Measurements from ENCODE around the gene TEX55. TPM values are rescaled to one million over a fixed set of nuclear protein-coding genes. Genes with fewer than 3 reads are reported as not detected.
"Not testable (repeated sequence)": the region's sequence is repeated elsewhere in the genome, so short reads cannot be mapped to it uniquely, and the experiment has no call there.

Gene TEX55
- total RNA-seq, 1 donor from 2014 or later = not detected

GRCh38 chr3:119099785-119100184 lies 46.2 kb upstream of the TEX55 start:
- H3K27me3 Mint-ChIP-seq (ENCODE audit: insufficient read depth, low read depth) = no peaks in the 10 kb centered on the region
- Histone ChIP-seq H3K36me3 (no peaks in the 10 kb centered on the region), H3K27ac (no peak overlapping the region), H3K9me3 (ENCODE audit: low read depth) (no peaks in the 10 kb centered on the region), H3K4me1 (no peaks in the 10 kb centered on the region), H3K4me3 (no peak overlapping the region), H3K9ac (no peak overlapping the region), H3K79me2 (ENCODE audit: low read depth) (no peaks in the 10 kb centered on the region), H3F3A (ENCODE audit: low read depth) (no peaks in the 10 kb centered on the region), H4K20me1 (ENCODE audit: low read depth) (no peaks in the 10 kb centered on the region), H3K4me2 (no peak overlapping the region), H2AFZ (replicated peaks) (no peak overlapping the region), H3K27me3 (no peaks in the 10 kb centered on the region)
- H3K36me3 Mint-ChIP-seq = no peaks in the 10 kb centered on the region
- no peak for DNase-seq (ENCODE audit: low spot score)
- H3K4me3 Mint-ChIP-seq = no peak overlapping the region
- no peak overlapping the region for H3K27ac Mint-ChIP-seq
- no peaks in the 10 kb centered on the region for H3K4me1 Mint-ChIP-seq
- no peaks in the 10 kb centered on the region for H3K9me3 Mint-ChIP-seq
- TF ChIP-seq, protein P1, sequence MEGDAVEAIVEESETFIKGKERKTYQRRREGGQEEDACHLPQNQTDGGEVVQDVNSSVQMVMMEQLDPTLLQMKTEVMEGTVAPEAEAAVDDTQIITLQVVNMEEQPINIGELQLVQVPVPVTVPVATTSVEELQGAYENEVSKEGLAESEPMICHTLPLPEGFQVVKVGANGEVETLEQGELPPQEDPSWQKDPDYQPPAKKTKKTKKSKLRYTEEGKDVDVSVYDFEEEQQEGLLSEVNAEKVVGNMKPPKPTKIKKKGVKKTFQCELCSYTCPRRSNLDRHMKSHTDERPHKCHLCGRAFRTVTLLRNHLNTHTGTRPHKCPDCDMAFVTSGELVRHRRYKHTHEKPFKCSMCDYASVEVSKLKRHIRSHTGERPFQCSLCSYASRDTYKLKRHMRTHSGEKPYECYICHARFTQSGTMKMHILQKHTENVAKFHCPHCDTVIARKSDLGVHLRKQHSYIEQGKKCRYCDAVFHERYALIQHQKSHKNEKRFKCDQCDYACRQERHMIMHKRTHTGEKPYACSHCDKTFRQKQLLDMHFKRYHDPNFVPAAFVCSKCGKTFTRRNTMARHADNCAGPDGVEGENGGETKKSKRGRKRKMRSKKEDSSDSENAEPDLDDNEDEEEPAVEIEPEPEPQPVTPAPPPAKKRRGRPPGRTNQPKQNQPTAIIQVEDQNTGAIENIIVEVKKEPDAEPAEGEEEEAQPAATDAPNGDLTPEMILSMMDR (IDR thresholded peaks at IDR 0.05) = no peak
- TF ChIP-seq EZH2 (IDR thresholded peaks at IDR 0.05) = no peak
- TF ChIP-seq EZH2phosphoT487 (IDR thresholded peaks at IDR 0.05) = no peak

GRCh38 chr3:119104031-119104430 lies 41.9 kb upstream of the TEX55 start:
- no peaks in the 10 kb centered on the region for H3K27me3 Mint-ChIP-seq (ENCODE audit: insufficient read depth, low read depth)
- TF ChIP-seq, protein P1 (IDR thresholded peaks at IDR 0.05) = no peak
- no peak for TF ChIP-seq EZH2 (IDR thresholded peaks at IDR 0.05)
- no peak for TF ChIP-seq EZH2phosphoT487 (IDR thresholded peaks at IDR 0.05)
- H3K79me2 ChIP-seq (ENCODE audit: low read depth) = no peaks in the 10 kb centered on the region
- H3F3A ChIP-seq (ENCODE audit: low read depth) = no peaks in the 10 kb centered on the region
- no peak overlapping the region for H3K4me3 ChIP-seq
- H3K4me2 ChIP-seq = no peak overlapping the region
- H2AFZ ChIP-seq (replicated peaks) = no peak overlapping the region
- H3K9me3 ChIP-seq (ENCODE audit: low read depth) = no peaks in the 10 kb centered on the region
- DNase-seq (ENCODE audit: low spot score) = no peak
- H3K4me1 Mint-ChIP-seq = no peaks in the 10 kb centered on the region
- H4K20me1 ChIP-seq (ENCODE audit: low read depth) = no peaks in the 10 kb centered on the region
- H3K27ac ChIP-seq = no peak overlapping the region
- no peaks in the 10 kb centered on the region for H3K4me1 ChIP-seq
- H3K4me3 Mint-ChIP-seq = no peak overlapping the region
- H3K27ac Mint-ChIP-seq = no peak overlapping the region
- H3K36me3 Mint-ChIP-seq = no peaks in the 10 kb centered on the region
- no peaks in the 10 kb centered on the region for H3K36me3 ChIP-seq
- no peaks in the 10 kb centered on the region for H3K9me3 Mint-ChIP-seq
- H3K9ac ChIP-seq = no peak overlapping the region
- H3K27me3 ChIP-seq = no peaks in the 10 kb centered on the region

DNA sequence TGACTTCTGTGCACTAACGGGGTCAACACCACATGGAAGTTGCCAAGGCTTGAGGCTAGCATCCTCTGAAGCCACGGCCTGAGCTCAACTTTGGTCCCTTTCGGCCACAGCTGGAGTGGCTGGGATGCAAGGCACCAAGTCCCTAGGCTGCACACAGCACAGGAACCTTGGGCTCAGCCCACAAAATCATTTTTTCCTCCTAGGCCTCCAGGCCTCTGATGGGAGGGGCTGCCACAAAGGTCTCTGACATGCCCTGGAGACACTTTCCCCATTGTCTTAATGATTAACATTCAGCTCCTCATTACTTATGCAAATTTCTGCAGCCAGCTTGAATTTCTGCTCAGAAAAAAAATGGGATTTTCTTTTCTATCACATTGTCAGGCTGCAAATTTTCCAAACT lies 27.6 kb upstream of the TEX55 start:
- not testable (repeated sequence) for H3K27me3 ChIP-seq; H4K20me1 ChIP-seq (ENCODE audit: low read depth); H2AFZ ChIP-seq (replicated peaks); H3K9me3 ChIP-seq (ENCODE audit: low read depth); H3K27ac ChIP-seq; H3K4me1 Mint-ChIP-seq; H3K36me3 ChIP-seq; H3K4me2 ChIP-seq; H3K36me3 Mint-ChIP-seq; H3K4me3 ChIP-seq; H3K9ac ChIP-seq; H3K79me2 ChIP-seq (ENCODE audit: low read depth); DNase-seq (ENCODE audit: low spot score); H3K4me1 ChIP-seq; H3K4me3 Mint-ChIP-seq; H3K27me3 Mint-ChIP-seq (ENCODE audit: insufficient read depth, low read depth); H3F3A ChIP-seq (ENCODE audit: low read depth); H3K27ac Mint-ChIP-seq
- peaks cover 32% of the 10 kb centered on the region for H3K9me3 Mint-ChIP-seq

GRCh38 chr3:119120480-119120879 lies 25.5 kb upstream of the TEX55 start:
- Histone ChIP-seq H3K4me2 (no peak overlapping the region), H2AFZ (replicated peaks) (no peak overlapping the region), H3K4me1 (no peaks in the 10 kb centered on the region), H3K79me2 (ENCODE audit: low read depth) (no peaks in the 10 kb centered on the region), H4K20me1 (ENCODE audit: low read depth) (no peaks in the 10 kb centered on the region), H3F3A (ENCODE audit: low read depth) (no peaks in the 10 kb centered on the region), H3K27me3 (no peaks in the 10 kb centered on the region), H3K9ac (no peak overlapping the region), H3K36me3 (no peaks in the 10 kb centered on the region), H3K9me3 (ENCODE audit: low read depth) (peaks cover 4% of the 10 kb centered on the region), H3K27ac (no peak overlapping the region), H3K4me3 (no peak overlapping the region)
- H3K4me1 Mint-ChIP-seq = no peaks in the 10 kb centered on the region
- TF ChIP-seq, protein P1 (IDR thresholded peaks at IDR 0.05) = no peak
- TF ChIP-seq EZH2phosphoT487 (IDR thresholded peaks at IDR 0.05) (no peak), EZH2 (IDR thresholded peaks at IDR 0.05) (no peak)
- no peak overlapping the region for H3K27ac Mint-ChIP-seq
- DNase-seq (ENCODE audit: low spot score) = no peak
- no peaks in the 10 kb centered on the region for H3K36me3 Mint-ChIP-seq
- H3K27me3 Mint-ChIP-seq (ENCODE audit: insufficient read depth, low read depth) = peaks cover 2% of the 10 kb centered on the region
- H3K9me3 Mint-ChIP-seq = peaks cover 30% of the 10 kb centered on the region
- no peak overlapping the region for H3K4me3 Mint-ChIP-seq

Measured in neural progenitor cell (in vitro differentiated cells).